Gastrocnemius medialis (tissue), 4 donors: ENCODE data around the gene DIPK1B. TPM values are rescaled to one million over a fixed set of nuclear protein-coding genes. Genes with fewer than 3 reads are reported as not detected.

Experiments used
- ATAC-seq, 2 donors: fragments of 150-250 bp; one replicate each; pipeline ENCODE4 v1.9.1; 2016
- DNase-seq, 2 donors: peaks; one replicate each; pipeline ENCODE4 v3.0.0-alpha.2; 2019
- H3K27ac ChIP-seq, 4 donors: fragments of 200-600 bp; sonication (generic); 1 replicate in 1 of 4; 2 replicates in 3 of 4; pipeline ENCODE4 v1.5.1; 2016 to 2018; ENCODE audit warnings: mild to moderate bottlenecking in 2 of 4, moderate library complexity in 1 of 4
- H3K27me3 ChIP-seq, 3 donors: fragments of 200-600 bp; sonication (generic) in 2 of 3; 1 replicate in 1 of 3; 2 replicates in 2 of 3; pipeline versions ENCODE4 v1.5.1 to v1.6.0; 2016 to 2019; ENCODE audit warnings: mild to moderate bottlenecking in 1 of 3, moderate library complexity in 1 of 3
- H3K36me3 ChIP-seq, 2 donors: fragments of 200-600 bp; sonication (generic) in 1 of 2; one replicate each; pipeline ENCODE4 v1.5.1; 2017 to 2018
- H3K4me1 ChIP-seq, 2 donors: fragments of 200-600 bp; sonication (generic) in 1 of 2; one replicate each; pipeline ENCODE4 v1.5.1; 2016 to 2017; ENCODE audit warnings: mild to moderate bottlenecking in 2 of 2
- H3K4me3 ChIP-seq, 4 donors: fragments of 200-600 bp; sonication (generic) in 3 of 4; 1 replicate in 1 of 4; 2 replicates in 3 of 4; pipeline ENCODE4 v1.5.1; 2016 to 2019; ENCODE audit warnings: mild to moderate bottlenecking in 2 of 4
- H3K9me3 ChIP-seq, 3 donors: fragments of 200-600 bp; sonication (generic) in 2 of 3; 1 replicate in 1 of 3; 2 replicates in 2 of 3; pipeline ENCODE4 v1.5.1; 2016 to 2019
- CTCF ChIP-seq, 5 experiments: fragments of 450-650 bp in 3 of 5; fragments of 200-600 bp in 2 of 5; sonication (generic) in 2 of 5; IDR thresholded peaks in 4 of 5; conservative IDR thresholded peaks in 1 of 5; 1 replicate in 4 of 5; 2 replicates in 1 of 5; pipeline ENCODE4 v1.5.1; 2016 to 2019; ENCODE audit warnings: antibody characterized with exemption in 5 of 5, mild to moderate bottlenecking in 3 of 5, moderate library complexity in 3 of 5
- POLR2A ChIP-seq, 2 donors: fragments of 450-650 bp; IDR thresholded peaks; one replicate each; pipeline ENCODE4 v1.6.1; 2017; ENCODE audit warnings: antibody characterized with exemption in 2 of 2, mild to moderate bottlenecking in 2 of 2, moderate library complexity in 2 of 2
- in situ Hi-C, 4 donors: fragments of 200-750 bp; cut with MboI; loops; one replicate each; pipeline versions ENCODE4 v1.15.0 to v1.8.0; 2017; ENCODE audit warnings: low sequenced_read_pairs in 4 of 4
- intact Hi-C: fragments of 100-400 bp; cut with DNase I; formaldehyde crosslinking; loops from one replicate; pipeline ENCODE4 v1.15.1; 2023; ENCODE audit warnings: low total_unique reads
- total RNA-seq, 4 donors: library from RNA; depleted of rRNA; stranded (reverse); fragments of >200 nt; gene quantifications; one replicate each; pipeline versions ENCODE4 v1.1.0 to v1.2.3, GENCODE V29; 2016

The DIPK1B gene
- total RNA-seq, 4 donors from 2014 or later, result 1.8 to 4.6 (median 3.8) TPM

- peaks cover 0 to 8% of the 10 kb centered on the region in 2 donors for H3K4me1 ChIP-seq
- intact Hi-C loops (no loop called here), in situ Hi-C loops (no loop called here)
- H3K27ac ChIP-seq, result peak overlapping the region in 1 of 4 donors; percentile 51
- no peaks in the 10 kb centered on the region for H3K9me3 ChIP-seq
- H3K27me3 ChIP-seq, result peaks cover 7 to 12% (median 9%) of the 10 kb centered on the region in 3 donors
- no peak overlapping the region for H3K4me3 ChIP-seq
- no peak for TF ChIP-seq CTCF (IDR thresholded peaks at IDR 0.05 in 4 of 5, conservative IDR thresholded peaks at IDR 0.05 in 1 of 5)
- H3K36me3 ChIP-seq, result peaks cover 0 to 30% of the 10 kb centered on the region in 2 donors
- no peak for ATAC-seq
- DNase-seq, result no peak
These were observed 7.0 kb downstream of the DIPK1B start for GRCh38 chr9:136719195-136719880.

- Histone ChIP-seq H3K4me1 (peaks cover 3 to 4% of the 10 kb centered on the region in 2 donors), H3K27me3 (peaks cover 0 to 3% (median 0%) of the 10 kb centered on the region in 3 donors), H3K4me3 (no peak overlapping the region), H3K36me3 (peaks cover 0 to 41% of the 10 kb centered on the region in 2 donors), H3K9me3 (no peaks in the 10 kb centered on the region), H3K27ac (peak overlapping the region in 3 of 4 donors; percentile 11 to 55 (median 38))
- DNase-seq (no peak), ATAC-seq (no peak)
- in situ Hi-C loops, result no loop called here
- intact Hi-C loops, result no loop called here
- TF ChIP-seq POLR2A (IDR thresholded peaks at IDR 0.05), result no peak
These were observed 8.0 kb downstream of the DIPK1B start for GRCh38 chr9:136720251-136720897.

- peaks cover 0 to 46% of the 10 kb centered on the region in 2 donors for H3K36me3 ChIP-seq
- peak overlapping the region in 3 of 4 donors; percentile 11 to 55 (median 38) for H3K27ac ChIP-seq
- TF ChIP-seq POLR2A (IDR thresholded peaks at IDR 0.05) (no peak), CTCF (IDR thresholded peaks at IDR 0.05 in 4 of 5, conservative IDR thresholded peaks at IDR 0.05 in 1 of 5) (no peak)
- intact Hi-C loops, result no loop called here
- no peaks in the 10 kb centered on the region for H3K9me3 ChIP-seq
- H3K4me1 ChIP-seq, result peaks cover 9 to 10% of the 10 kb centered on the region in 2 donors
- DNase-seq, result no peak
- H3K27me3 ChIP-seq, result no peaks in the 10 kb centered on the region
- no peak for ATAC-seq
- no peak overlapping the region for H3K4me3 ChIP-seq
- in situ Hi-C loops, result no loop called here
These were observed 8.5 kb downstream of the DIPK1B start for GRCh38 chr9:136720898-136721338.

DNA sequence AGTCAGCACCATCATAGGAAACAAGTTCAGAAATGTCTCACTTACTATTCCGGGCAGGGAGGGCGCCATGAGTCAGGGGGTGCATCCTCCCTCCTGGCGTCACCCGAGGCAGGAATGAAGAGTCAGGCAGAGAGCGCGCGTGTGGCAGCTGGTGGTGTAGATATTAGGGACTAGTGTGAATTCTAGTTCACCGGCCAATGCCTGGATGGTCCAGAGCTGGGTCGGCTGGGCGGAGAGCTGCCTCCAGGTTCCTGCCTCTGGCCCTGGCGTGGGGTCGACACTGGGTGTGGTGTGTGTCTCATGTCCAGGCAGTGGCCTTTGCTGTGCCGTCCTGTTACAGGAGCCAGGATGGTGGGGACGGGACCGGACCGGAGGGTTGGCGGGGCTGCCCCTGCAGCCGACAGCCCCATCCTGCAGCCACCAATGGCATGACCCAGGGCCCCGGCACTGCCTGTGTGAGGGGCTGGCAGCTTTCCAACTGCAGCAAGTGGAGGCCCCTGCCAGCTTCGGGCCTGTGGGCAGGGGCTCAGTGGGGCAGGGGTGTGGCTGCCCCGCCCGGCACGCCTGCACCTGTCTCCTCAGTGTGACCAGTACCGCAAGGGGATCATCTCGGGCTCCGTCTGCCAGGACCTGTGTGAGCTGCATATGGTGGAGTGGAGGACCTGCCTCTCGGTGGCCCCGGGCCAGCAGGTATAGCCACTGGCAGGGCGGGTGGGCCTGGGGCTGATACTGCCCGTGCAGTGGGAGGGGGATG lies 9.1 kb downstream of the DIPK1B start:
- no peaks in the 10 kb centered on the region for H3K9me3 ChIP-seq
- peaks cover 0 to 52% of the 10 kb centered on the region in 2 donors for H3K36me3 ChIP-seq
- peak overlapping the region in 3 of 4 donors; percentile 11 to 55 (median 38) for H3K27ac ChIP-seq
- intact Hi-C loops, result no loop called here
- ATAC-seq (peak; percentile 26 to 32), DNase-seq (no peak)
- H3K27me3 ChIP-seq, result no peaks in the 10 kb centered on the region
- peaks cover 15 to 16% of the 10 kb centered on the region in 2 donors for H3K4me1 ChIP-seq
- H3K4me3 ChIP-seq, result no peak overlapping the region
- TF ChIP-seq POLR2A (IDR thresholded peaks at IDR 0.05), result no peak
- TF ChIP-seq CTCF (IDR thresholded peaks at IDR 0.05 in 4 of 5, conservative IDR thresholded peaks at IDR 0.05 in 1 of 5), result no peak
- in situ Hi-C loops, result no loop called here
